Kidney (tissue), 14 donors: ENCODE measurements around the gene ANGEL2. TPM values are rescaled to one million over a fixed set of nuclear protein-coding genes. Genes with fewer than 3 reads are reported as not detected.

Experiments used
- DNase-seq, 5 donors: peaks; one replicate each; pipeline ENCODE4 v3.0.0-alpha.2; 2013 to 2020
- FAIRE-seq: peaks from 2 replicates; lab custom pipeline; 2012; peaks lifted over from hg19 to GRCh38; lab: Jason Lieb, UNC
- H3K27ac ChIP-seq, 2 donors: one replicate each; pipeline ENCODE4 v1.7.0; 2013; ENCODE audit warnings: low read depth in 2 of 2, low read length in 2 of 2, inconsistent platforms in 1 of 2
- H3K27me3 ChIP-seq: one replicate; pipeline ENCODE4 v1.7.1; 2013; ENCODE audit warnings: low read length, inconsistent platforms; ENCODE audit not compliant: control insufficient read depth, insufficient read depth
- H3K36me3 ChIP-seq, 3 donors: one replicate each; pipeline versions ENCODE4 v1.7.0 to v1.7.1; 2013; ENCODE audit warnings: low read length in 3 of 3, control low read depth in 1 of 3, inconsistent platforms in 1 of 3; ENCODE audit not compliant: insufficient read depth in 3 of 3, control insufficient read depth in 2 of 3
- H3K4me1 ChIP-seq, 3 donors: one replicate each; pipeline versions ENCODE4 v1.7.0 to v1.7.1; 2013; ENCODE audit warnings: low read length in 3 of 3, inconsistent platforms in 1 of 3, low read depth in 1 of 3; ENCODE audit not compliant: control insufficient read depth in 2 of 3, insufficient read depth in 2 of 3
- H3K4me3 ChIP-seq, 3 donors: one replicate each; pipeline versions ENCODE4 v1.7.0 to v1.8.1; 2013; ENCODE audit warnings: low read length in 3 of 3, control low read depth in 1 of 3, inconsistent platforms in 1 of 3
- H3K9ac ChIP-seq, 3 donors: one replicate each; pipeline versions ENCODE4 v1.7.0 to v1.7.1; 2013; ENCODE audit warnings: low read length in 3 of 3, control low read depth in 1 of 3, inconsistent platforms in 1 of 3
- H3K9me3 ChIP-seq, 3 donors: one replicate each; pipeline versions ENCODE4 v1.7.0 to v1.7.1; 2013; ENCODE audit warnings: low read length in 3 of 3, control low read depth in 1 of 3, inconsistent platforms in 1 of 3; ENCODE audit not compliant: control insufficient read depth in 2 of 3, insufficient read depth in 1 of 3
- intact Hi-C: fragments of 100-400 bp; cut with DNase I; formaldehyde crosslinking; loops from one replicate; pipeline ENCODE4 v1.11.1; 2022
- polyA plus RNA-seq: library from polyadenylated mRNA; stranded (reverse); fragments of 350-450 nt; fragmentation: Illumina TruSeq; extraction: RNeasy Lipid Tissue Mini Kit (QIAGEN cat#74804); gene quantifications from one replicate; pipeline ENCODE4 v1.2.3, GENCODE V29; 2014; ENCODE audit warnings: low read depth, low replicate concordance; ENCODE audit not compliant: insufficient read depth
- total RNA-seq: library from RNA; stranded (reverse); fragmentation: NEBNext Ultra II Directional; extraction: Animal tissue kit (Norgen Biotek cat#: 25700); gene quantifications from one replicate; pipeline ENCODE4 v1.2.1, GENCODE V29; 2021
- TF ChIP-seq, protein P1 (sequence below): IDR thresholded peaks from 3 replicates; pipeline ENCODE4 v1.5.1; 2012; ENCODE audit warnings: mild to moderate bottlenecking, moderate library complexity, borderline replicate concordance; ENCODE audit not compliant: insufficient read depth; ENCODE audit errors: extremely low read depth
- donor health status: control.
- donor health status: control.
- donor health status: control.
- donor health status: control.
- donor health status: control.
- donor health status: DM: yes; HTN: yes; CAD: no.
- donor health status: Normal renal cell carcinoma (clear cell type).

ANGEL2 gene
- total and polyA plus RNA-seq, 2 donors from 2014 or later = 11.0 to 38.6 TPM

DNA sequence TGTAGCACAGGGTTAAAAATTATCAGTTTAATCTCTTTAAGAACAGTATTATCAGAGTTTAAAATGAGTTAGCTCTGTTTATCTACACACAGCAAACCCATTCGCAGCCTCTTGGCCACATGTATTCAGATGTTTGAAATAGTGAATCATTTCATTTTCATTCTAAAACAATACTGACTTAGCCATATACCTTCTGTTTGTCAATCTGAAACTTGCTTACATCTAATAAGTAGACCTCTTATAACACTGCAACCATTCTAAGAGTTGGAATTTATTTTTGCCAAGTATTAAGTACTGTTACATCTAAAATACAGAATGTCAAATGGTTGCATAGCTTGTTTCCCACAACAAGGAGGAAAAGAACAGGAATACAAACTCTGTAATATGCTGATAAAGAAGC lies 25.4 kb downstream of the ANGEL2 start:
- intact Hi-C loops = loop anchor here (10.0 kb wide), 1 partner anchor 175 kb away; no protein-coding TSS in a partner anchor
- Histone ChIP-seq H3K27ac (no peak overlapping the region), H3K9me3 (no peaks in the 10 kb centered on the region), H3K4me3 (no peak overlapping the region), H3K9ac (no peak overlapping the region), H3K4me1 (peaks cover 0 to 9% (median 2%) of the 10 kb centered on the region in 3 donors), H3K36me3 (peaks cover 0 to 7% (median 0%) of the 10 kb centered on the region in 3 donors), H3K27me3 (no peaks in the 10 kb centered on the region)
- DNase-seq (no peak), FAIRE-seq (no peak)
- TF ChIP-seq, protein P1, sequence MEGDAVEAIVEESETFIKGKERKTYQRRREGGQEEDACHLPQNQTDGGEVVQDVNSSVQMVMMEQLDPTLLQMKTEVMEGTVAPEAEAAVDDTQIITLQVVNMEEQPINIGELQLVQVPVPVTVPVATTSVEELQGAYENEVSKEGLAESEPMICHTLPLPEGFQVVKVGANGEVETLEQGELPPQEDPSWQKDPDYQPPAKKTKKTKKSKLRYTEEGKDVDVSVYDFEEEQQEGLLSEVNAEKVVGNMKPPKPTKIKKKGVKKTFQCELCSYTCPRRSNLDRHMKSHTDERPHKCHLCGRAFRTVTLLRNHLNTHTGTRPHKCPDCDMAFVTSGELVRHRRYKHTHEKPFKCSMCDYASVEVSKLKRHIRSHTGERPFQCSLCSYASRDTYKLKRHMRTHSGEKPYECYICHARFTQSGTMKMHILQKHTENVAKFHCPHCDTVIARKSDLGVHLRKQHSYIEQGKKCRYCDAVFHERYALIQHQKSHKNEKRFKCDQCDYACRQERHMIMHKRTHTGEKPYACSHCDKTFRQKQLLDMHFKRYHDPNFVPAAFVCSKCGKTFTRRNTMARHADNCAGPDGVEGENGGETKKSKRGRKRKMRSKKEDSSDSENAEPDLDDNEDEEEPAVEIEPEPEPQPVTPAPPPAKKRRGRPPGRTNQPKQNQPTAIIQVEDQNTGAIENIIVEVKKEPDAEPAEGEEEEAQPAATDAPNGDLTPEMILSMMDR = no peak

DNA sequence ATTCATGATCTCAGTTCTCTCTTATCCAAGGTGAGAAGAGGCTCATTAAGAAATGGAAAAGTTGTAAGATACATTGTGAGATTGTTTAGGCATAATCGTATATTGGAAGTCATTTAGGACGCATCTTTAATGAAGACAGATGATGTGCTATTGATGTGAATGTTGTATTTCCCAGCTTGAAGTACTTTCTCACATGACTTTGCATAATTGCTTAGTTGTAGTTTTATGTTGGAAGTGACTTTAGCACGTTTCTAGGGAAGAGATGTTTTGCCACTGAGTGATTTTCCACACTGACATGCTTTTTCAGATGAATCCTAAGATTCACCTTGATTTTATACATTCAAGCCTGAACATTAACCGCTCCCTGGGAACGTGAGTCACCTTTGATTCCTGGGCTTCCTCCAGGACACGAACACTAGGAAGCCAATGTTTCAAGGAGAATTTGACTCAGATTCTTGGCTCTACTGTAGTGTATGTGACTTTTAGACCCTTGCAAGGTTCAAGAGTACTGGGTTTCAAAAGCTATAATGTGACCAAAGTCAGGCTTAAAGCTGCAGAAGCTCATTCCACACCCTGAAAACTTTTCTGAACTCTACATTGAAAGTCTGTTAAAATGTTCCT lies 27.9 kb downstream of the ANGEL2 start:
- intact Hi-C loops = no loop called here
- no peak overlapping the region for H3K4me3 ChIP-seq
- TF ChIP-seq, protein P1 = no peak

DNA sequence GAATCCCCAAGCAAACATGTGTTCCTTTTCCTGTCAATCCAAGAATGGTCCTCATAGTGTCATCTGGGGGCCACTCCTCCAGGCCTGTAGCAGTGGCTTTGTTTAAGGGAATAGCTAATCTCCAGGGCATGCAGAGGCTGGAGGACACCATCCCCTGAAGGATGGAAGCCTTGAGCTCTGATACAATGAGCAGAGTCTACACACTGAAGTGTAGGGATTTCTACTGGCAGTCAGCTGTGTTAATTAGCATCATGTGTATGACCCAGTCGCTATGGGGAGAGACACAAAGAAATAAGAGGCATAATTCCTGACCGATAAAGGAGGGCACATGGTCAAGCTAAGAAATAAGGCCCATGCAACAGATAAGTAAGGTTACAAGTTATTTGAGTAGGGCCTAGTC lies 29.1 kb downstream of the ANGEL2 start:
- no peak overlapping the region for H3K27ac ChIP-seq
- H3K27me3 ChIP-seq = no peaks in the 10 kb centered on the region
- no peak for DNase-seq
- H3K9me3 ChIP-seq = no peaks in the 10 kb centered on the region
- peaks cover 0 to 9% (median 2%) of the 10 kb centered on the region in 3 donors for H3K4me1 ChIP-seq
- FAIRE-seq = no peak
- TF ChIP-seq, protein P1 = no peak
- no peak overlapping the region for H3K4me3 ChIP-seq
- intact Hi-C loops = no loop called here
- no peak overlapping the region for H3K9ac ChIP-seq
- H3K36me3 ChIP-seq = no peaks in the 10 kb centered on the region

More for the DNA sequence above, 27.9 kb downstream of the ANGEL2 start:
- FAIRE-seq (no peak), DNase-seq (no peak)
- peaks cover 0 to 5% (median 0%) of the 10 kb centered on the region in 3 donors for H3K36me3 ChIP-seq
- H3K9ac ChIP-seq = no peak overlapping the region
- no peaks in the 10 kb centered on the region for H3K9me3 ChIP-seq
- no peak overlapping the region for H3K27ac ChIP-seq
- no peaks in the 10 kb centered on the region for H3K27me3 ChIP-seq
- H3K4me1 ChIP-seq = peaks cover 0 to 9% (median 2%) of the 10 kb centered on the region in 3 donors
